Stimulated activated CD8-positive, alpha-beta memory T cell treated with anti-CD3 and anti-CD28 coated beads, Interleukin-7, amount 100 ng/mL, for 1 hour (primary cell): ENCODE measurements around the gene ZXDC.

Experiments used
- DNase-seq, 2 donors: peaks; one replicate each; pipeline ENCODE4 v3.0.0-alpha.2; 2020; ENCODE audit warnings: low read depth in 2 of 2

ZXDC gene

GRCh38 chr3:126454437-126455198, 21.1 kb downstream of the ZXDC start:
- no peak for DNase-seq

DNA sequence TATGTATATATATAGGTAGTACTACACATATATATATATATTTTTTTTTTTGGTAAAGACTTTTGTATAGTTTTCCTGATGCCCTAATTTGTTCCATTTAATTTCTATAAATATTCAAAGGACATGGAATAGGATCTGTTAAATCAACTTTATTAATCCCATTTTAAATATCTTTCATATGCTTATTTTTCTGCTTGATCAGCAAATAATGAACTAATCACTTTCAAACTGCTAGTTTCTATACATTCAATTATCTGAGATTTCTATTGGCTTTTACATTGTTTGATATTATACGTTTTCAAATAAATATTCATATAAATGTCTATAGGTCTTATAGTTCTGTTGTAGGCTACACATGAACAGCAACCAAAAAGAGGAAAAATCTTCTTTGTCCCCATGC, 21.7 kb downstream of the ZXDC start:
- DNase-seq, result no peak

DNA sequence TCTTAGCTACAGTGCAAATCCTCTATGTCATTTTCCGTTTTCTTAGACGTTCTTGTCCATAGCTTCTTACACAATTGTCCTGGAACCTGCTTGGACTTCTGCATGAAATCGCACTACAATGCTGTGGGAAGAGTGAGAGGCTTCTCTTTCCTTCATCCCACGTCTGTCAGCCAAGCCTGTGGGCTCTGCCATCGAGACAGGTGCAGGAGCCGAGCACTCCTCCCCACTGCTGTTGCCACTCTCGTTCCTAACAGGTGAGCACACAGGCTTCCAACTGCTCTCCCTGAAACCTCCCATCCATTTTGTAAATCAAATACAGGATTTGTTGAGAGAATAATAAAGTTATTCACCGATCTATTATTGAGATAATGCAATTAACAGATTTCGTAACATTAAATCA, 23.5 kb downstream of the ZXDC start:
- DNase-seq, result no peak

- no peak for DNase-seq
Measured at GRCh38 chr3:126451511-126451910, 24.2 kb downstream of the ZXDC start.

DNA sequence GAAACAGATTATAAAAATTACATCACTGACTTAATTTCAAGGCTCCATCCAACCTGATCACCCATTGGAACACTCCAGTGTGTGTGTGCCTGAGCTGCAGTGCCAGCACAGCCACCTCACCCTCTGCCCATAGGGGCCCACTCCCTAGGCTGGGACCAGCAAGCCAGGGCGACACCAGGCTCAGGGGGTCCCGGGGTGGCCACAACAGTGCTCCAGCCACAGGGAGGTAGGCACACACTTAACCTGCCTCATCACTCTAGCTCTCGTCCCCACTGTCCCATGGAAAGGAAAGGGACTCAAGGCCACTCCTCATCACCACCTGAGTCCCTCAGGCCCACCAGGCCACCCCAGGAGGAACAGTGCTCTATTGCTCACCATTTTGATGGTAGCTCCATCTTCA, 24.9 kb downstream of the ZXDC start:
- DNase-seq, result no peak

GRCh38 chr3:126450219-126450618, 25.5 kb downstream of the ZXDC start:
- DNase-seq, result no peak

DNA sequence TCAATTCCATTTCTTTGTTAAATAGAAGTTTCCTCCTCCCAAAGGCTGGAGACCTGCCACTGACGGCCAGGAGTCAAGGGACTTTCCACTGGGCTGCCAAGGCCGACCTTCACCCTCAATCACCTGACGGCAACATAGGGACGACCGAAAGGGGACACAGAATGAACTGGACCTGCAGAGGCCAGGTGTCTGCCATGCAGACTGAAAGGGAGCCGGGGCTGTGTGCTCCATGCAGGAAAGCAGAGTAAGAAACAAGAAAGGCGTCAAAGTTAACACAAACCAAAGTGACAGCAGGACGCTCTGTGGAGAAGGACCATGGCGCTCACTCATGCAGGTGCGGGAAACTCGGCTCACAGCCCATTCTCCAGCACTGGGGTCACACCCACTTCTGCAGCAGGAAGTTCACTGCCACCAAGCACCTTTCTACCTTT, 26.1 kb downstream of the ZXDC start:
- DNase-seq, result no peak

DNA sequence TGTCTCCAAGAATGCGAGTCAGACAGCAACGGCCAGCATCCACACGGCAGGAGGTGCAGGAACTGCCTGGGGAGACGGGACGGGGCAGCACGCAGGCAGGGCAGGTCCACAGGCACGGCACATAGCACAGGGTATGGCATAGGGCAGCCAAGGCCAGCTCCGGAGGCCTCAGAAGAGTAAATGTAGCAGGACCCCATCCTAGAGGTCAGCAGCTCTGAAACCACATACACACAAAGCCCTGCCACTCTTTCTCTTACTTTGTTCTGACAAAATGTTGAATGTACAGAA, 26.9 kb downstream of the ZXDC start:
- no peak for DNase-seq

DNA sequence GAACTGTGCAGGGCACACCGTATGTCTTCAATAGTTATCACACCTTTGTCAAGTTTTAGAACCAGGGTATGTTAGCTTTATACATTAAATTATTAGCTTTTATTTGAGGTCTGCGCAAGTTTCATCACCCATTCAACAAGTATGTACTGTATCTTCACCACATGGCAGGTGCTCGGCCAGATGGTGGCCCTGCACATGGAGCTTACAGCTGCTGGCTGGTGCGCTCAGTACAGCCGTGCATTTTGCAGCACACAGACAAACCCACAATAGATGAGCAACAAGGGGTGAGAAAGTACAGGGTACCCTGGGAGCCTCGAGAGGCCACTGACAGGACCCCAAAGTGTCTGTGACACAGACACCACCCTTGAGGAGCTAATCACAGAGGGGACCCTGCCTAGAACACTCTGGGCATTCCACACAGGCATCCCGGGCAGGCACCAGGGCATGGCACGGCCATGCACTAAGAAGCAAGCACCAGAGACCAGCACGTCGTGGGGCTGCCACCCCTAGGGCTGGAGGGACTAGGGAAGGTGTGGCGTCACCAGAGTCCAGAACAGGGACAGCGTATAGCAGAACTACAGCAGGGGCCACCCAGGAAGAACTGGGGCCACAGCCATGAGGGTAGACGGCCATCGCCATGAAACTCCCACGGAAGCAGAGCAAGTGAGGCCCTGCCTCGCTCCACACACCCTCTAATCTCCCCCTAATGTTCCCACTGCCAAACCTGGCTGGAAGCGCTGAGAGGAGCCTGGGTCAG, 27.4 kb downstream of the ZXDC start:
- DNase-seq, result no peak

DNA sequence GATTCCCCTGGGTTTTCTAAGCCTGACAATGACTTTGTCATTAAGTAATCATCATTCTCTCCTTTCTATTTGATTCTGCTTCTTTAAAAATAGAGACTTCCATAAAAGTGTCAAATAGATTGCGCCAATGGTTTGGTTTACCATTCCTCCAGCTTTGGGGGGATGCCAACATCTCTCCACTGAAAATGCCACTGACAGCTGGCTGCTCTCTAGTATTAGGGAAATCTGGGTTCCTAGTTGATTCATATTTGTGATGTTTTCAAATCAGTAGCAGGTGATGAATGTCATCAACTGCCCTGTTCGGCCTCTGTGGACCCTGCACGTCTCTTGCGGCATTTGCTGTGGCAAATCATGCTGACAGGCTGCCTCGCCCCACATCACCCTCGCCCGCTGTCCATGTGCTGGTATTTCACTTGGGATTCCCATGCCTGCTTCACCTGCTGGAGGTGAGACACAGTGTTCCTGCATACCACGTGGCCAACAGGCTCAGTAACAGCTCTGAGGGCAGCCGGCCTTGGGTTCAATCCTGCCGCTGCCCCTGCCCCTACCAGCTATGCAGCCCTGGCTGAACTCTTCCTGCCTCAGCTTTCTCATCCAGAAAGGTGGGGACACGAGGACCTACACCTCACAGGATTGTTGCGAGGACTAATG, 28.1 kb downstream of the ZXDC start:
- no peak for DNase-seq

- no peak for DNase-seq
Measured at GRCh38 chr3:126446791-126447190, 28.9 kb downstream of the ZXDC start.

DNA sequence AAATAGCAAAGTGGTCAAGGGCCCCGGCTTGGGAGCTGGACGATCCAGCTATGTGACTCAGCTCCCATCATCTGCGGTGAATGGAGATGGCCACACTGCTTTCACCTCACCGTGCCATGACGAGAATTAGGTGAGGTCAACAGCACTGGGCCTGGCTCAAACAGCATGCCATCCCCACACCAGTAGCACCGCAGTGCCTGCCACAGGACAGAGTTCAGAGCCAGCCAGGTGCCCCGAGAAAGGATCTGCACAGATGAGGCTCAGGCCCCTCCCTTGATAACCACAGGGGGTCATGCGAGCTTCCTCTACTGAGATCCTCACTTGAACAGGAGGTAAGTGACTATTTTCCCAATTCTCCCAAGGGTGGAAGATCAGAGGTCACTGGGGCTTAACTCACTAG, 29.4 kb downstream of the ZXDC start:
- no peak for DNase-seq

DNA sequence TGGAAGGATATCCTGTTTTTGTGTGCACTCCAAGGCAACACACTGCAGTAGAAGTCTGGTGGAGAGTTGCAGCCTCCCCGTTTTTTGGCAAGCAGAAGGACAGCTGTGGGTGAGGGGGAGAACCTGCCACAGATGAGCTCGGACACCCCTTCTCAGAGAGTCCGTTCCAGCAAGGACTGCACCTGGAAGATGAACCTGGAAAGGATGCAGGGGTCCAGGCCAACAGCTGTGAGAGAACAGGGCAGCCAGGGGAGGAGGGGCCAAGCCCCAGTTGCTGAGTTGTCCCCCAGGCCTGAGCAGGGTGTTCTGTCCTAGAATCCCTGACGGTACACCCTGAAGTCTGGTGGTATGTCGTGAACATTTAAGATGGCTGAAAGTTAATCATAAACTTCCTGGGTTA, 30.2 kb downstream of the ZXDC start:
- no peak for DNase-seq

DNA sequence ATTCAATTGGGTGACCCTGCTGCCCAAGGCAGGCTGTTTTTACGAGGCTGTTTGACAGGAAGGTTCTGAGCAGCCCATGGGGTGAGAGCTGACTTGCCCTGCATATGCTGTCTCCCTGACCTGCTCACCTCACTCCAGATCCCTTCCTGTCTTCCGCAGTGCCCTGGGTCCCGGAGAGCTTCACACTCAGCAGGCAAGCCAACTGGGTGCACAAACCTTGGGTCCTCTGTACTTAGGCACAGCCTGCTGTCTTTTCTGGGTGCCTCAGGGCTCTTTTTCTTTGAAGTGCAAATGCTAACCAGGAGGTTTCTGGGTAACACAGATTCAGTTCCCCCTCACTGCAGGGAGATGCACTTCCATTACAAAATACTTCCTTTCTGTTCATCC, 32.8 kb downstream of the ZXDC start:
- DNase-seq, result no peak

- DNase-seq, result no peak
Measured at GRCh38 chr3:126442094-126442855, 33.4 kb downstream of the ZXDC start.

DNA sequence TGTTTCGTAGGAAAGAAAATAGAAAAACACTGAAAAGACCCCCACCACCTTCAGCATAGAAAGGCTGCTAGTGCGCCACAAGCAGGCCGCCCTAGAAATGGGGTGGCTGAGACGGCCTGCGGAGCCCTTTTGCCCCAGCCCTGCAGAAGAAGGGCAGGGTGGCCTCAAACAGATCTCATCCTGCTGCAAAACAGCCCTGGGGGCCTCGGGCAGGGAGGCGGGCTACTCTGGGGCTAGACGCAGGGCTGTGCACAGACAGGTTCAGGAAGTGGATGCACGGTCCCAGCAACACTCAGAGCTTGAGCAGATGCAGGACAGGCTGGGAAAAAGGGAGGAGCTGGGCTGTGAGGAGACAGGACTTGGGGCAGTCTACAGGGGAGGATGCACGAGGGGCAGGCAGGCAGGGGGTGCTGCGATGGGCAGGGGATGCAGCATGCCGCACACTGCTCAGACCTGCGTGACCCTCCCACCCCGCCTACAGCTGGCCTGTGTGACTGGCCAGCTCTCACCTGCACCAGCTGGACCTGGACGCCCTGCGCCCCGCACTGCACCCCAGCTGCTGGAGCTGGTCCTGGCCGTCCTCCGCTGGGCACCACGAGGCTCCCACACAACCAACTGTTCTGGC, 34.3 kb downstream of the ZXDC start:
- DNase-seq, result no peak

DNA sequence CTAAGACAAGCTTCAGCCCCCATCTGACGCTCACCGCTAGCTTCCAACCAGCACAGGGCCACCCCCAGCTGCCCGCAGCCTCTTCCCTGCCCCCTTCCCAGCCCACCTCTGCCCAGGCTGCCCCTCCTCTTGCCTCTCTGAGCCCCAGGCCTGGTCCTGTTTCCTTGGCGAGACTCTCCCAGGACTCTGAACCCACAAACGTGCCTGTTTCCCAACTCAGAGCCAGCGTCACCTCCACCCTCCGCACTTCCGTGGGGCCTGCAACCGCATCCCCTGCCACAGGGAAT, 35.0 kb downstream of the ZXDC start:
- DNase-seq, result no peak

DNA sequence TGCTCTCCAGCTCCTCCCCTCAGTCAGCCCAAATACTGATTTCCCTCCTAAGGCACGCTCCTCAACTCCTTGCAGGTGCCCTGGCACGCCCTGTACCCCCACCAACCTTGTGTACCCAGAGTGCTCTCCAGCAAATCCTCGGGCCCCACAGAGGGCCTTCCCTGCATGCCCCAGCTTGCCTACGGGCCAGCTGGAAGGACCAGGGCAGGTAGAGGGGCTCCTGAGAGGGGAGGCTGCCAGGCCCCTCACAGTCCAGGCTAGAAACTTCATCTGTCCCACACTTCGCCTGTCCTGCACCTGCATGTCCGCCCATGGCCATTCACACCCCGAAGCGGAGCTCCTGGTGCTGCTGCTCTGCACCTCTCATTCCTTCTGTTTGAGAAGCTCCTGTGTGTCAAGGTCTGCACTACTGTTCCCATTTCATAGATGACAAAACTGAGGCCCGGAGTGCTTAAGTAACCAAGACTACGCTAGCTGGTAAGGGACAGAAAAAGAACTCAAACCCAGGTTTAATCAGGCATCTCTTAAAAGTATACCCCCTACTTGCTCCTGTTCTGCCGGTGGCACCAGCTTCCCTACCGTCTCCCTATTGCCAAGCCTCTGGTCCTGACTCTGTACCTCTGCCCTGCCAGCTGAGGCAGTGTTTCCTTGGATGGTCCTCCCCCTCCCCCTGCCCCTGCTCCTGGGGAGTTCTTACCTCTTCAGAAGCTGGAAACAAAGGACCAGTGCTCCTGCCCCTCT, 35.6 kb downstream of the ZXDC start:
- no peak for DNase-seq

DNA sequence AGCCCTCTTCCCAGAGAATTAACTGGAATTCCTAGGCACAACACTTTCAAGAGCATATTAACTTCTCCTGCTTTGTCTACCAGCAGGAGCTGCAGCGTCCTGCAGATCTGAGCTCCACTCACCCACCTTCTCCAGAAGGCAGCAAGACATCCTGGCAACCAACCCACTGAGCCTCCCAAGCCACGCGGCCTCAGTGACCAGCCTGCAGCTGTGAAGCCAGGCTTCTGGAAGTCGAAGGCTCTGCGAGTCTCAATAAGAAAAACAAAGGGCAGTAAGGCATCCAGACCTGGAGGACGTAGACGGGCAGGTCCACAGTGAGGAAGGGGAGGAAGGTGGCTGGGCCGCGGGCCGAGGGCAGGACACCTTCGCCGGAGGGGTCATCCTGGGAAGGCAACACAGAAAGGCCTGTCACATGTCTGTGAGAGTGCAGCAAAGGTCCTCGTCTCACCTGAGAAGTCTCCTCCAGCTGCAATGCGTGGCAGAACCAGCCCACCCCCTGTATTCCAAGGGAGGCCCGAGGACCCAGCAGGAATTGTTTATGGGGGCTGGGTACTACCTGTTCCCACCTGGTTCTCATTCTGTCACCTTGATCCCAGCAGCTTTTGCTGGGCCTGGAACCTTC, 36.2 kb downstream of the ZXDC start:
- DNase-seq, result no peak

DNA sequence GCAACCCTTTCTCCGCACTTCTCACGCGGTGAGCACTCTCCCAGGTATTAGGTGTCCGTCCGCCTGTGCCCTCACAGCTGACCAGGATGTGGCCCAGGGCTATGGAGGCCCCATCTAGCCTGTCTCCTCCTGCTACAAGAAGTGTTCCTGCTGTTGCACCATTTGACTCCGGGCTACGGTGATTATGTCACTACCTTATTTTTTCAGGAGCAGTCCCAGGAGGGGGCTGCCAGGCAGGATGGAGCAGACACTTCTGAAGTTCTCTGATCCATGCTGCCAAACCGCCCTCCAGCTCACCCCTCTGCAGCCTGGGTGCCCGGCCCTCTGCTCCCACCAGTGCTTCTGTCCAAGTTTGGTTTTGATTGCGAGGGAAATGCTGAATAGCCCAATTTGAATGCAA, 36.9 kb downstream of the ZXDC start:
- no peak for DNase-seq

DNA sequence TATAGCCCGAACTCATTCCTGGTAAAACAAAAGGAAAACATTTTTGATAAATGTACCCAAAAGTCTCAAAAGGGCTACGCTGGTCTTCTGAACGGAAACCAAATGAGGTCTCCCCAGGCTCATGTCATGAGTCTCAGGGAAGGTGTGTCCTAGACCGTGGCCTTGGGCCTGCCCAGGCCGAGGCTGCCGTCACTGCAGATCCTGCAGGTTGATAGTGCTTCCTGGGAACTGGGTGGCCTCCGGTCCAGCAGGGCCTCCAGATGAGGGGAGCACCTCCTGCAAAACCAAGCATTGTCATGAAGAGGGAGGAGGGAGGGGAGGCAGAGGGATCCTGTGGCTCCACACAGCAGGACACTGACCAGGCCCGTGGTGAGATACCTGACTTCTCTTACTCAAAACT, 37.5 kb downstream of the ZXDC start:
- no peak for DNase-seq
